Endothelial cell of umbilical vein (primary cell): ENCODE results near the gene ZNF837. TPM values are rescaled to one million over a fixed set of nuclear protein-coding genes. Genes with fewer than 3 reads are reported as not detected.

Experiments used
- BruUV-seq: library from RNA; stranded (reverse); fragments of 400-500 nt; replicated peaks from 2 replicates; lab custom pipeline; 2021; lab: Mats Ljungman, UMichigan
- CTCF ChIA-PET: fragments of 300-600, 350-600 bp; sonication (Branson Sonifier 250); formaldehyde crosslinking; loops from one replicate; lab custom pipeline; 2021; ENCODE audit warnings: antibody characterized with exemption, inconsistent platforms; lab: Charles Lee
- POLR2A ChIA-PET: fragments of 300-600, 350-600 bp; sonication (Branson Sonifier 250); formaldehyde crosslinking; loops from one replicate; lab custom pipeline; 2021; ENCODE audit warnings: antibody characterized with exemption, inconsistent platforms; lab: Charles Lee
- DNase-seq: peaks from one replicate; pipeline ENCODE4 v3.0.0-alpha.2; 2011; ENCODE audit warnings: low read depth, low spot score
- FAIRE-seq: peaks from 2 replicates; lab custom pipeline; 2011; peaks lifted over from hg19 to GRCh38; lab: Jason Lieb, UNC
- H2AFZ ChIP-seq: 2 replicates; pipeline ENCODE4 v1.6.0; 2012; ENCODE audit warnings: low read depth, low read length, control low read depth, inconsistent platforms
- H3K27ac ChIP-seq: 2 replicates; pipeline ENCODE4 v1.5.1; 2011; ENCODE audit warnings: low read depth, mild to moderate bottlenecking, control low read depth, low read length, moderate library complexity; ENCODE audit not compliant: insufficient read depth
- H3K27me3 ChIP-seq, 2 experiments: 2 replicates each; pipeline versions ENCODE4 v1.6.0 to v1.6.1; 2011; ENCODE audit warnings: low read length in 2 of 2, mixed read lengths in 1 of 2; ENCODE audit not compliant: control insufficient read depth in 2 of 2, insufficient read depth in 2 of 2
- H3K36me3 ChIP-seq, 2 experiments: 2 replicates in 1 of 2; 3 replicates in 1 of 2; pipeline ENCODE4 v1.5.1; 2011; ENCODE audit warnings: low read length in 2 of 2, mild to moderate bottlenecking in 1 of 2, moderate library complexity in 1 of 2; ENCODE audit not compliant: control insufficient read depth in 2 of 2, insufficient read depth in 2 of 2; ENCODE audit errors: extremely low read depth in 1 of 2
- H3K4me1 ChIP-seq: 3 replicates; pipeline ENCODE4 v1.5.1; 2011; ENCODE audit warnings: mild to moderate bottlenecking, low read length; ENCODE audit not compliant: control insufficient read depth, insufficient read depth; ENCODE audit errors: extremely low read depth
- H3K4me2 ChIP-seq: 2 replicates; pipeline ENCODE4 v1.6.1; 2011; ENCODE audit warnings: low read length, control low read depth, mixed read lengths; ENCODE audit not compliant: insufficient read depth
- H3K4me3 ChIP-seq, 3 experiments: fragments of 200-600 bp in 1 of 3; sonication (generic), shearing (Covaris generic) in 1 of 3; replicated peaks in 1 of 3; 2 replicates each; pipeline ENCODE4 v1.5.1; 2011 to 2016; ENCODE audit warnings: control low read depth in 3 of 3, low read length in 3 of 3, mild to moderate bottlenecking in 2 of 3, inconsistent platforms in 1 of 3, low read depth in 1 of 3, moderate library complexity in 1 of 3; ENCODE audit not compliant: insufficient read depth in 1 of 3
- H3K79me2 ChIP-seq: 2 replicates; pipeline ENCODE4 v1.6.0; 2012; ENCODE audit warnings: low read length, inconsistent platforms; ENCODE audit not compliant: control insufficient read depth, insufficient read depth
- H3K9ac ChIP-seq: replicated peaks from 2 replicates; pipeline ENCODE3; 2011; ENCODE audit warnings: low read length, control low read depth; ENCODE audit not compliant: insufficient read depth; ENCODE audit errors: extremely low read depth
- H3K9me1 ChIP-seq: replicated peaks from 3 replicates; pipeline ENCODE4 v1.6.0; 2011; ENCODE audit warnings: mild to moderate bottlenecking, low read length; ENCODE audit not compliant: control insufficient read depth, insufficient read depth; ENCODE audit errors: extremely low read depth
- H3K9me3 ChIP-seq: replicated peaks from 2 replicates; pipeline ENCODE4 v1.5.1; 2012; ENCODE audit warnings: low read length, inconsistent platforms; ENCODE audit not compliant: control insufficient read depth, insufficient read depth
- H4K20me1 ChIP-seq: replicated peaks from 2 replicates; pipeline ENCODE3; 2011; ENCODE audit warnings: mild to moderate bottlenecking, low read length; ENCODE audit not compliant: control insufficient read depth, insufficient read depth; ENCODE audit errors: extremely low read depth
- EZH2 ChIP-seq: IDR thresholded peaks from 2 replicates; pipeline ENCODE4 v1.6.1; 2012; ENCODE audit warnings: borderline replicate concordance, low read depth, mild to moderate bottlenecking, moderate library complexity, low read length, inconsistent platforms; ENCODE audit not compliant: severe bottlenecking
- FOS ChIP-seq: IDR thresholded peaks from 2 replicates; pipeline ENCODE4 v1.6.1; 2011; ENCODE audit warnings: mild to moderate bottlenecking, low read length, moderate library complexity, borderline replicate concordance; ENCODE audit not compliant: insufficient read depth
- GATA2 ChIP-seq: IDR thresholded peaks from 2 replicates; pipeline ENCODE4 v1.7.0; 2011; ENCODE audit warnings: low read depth, mild to moderate bottlenecking, moderate library complexity, mixed read lengths, low read length; ENCODE audit not compliant: insufficient read length, insufficient read depth
- JUN ChIP-seq: IDR thresholded peaks from 2 replicates; pipeline ENCODE4 v1.6.1; 2011; ENCODE audit warnings: borderline replicate concordance, low read depth; ENCODE audit not compliant: insufficient read length, insufficient read depth
- MYC ChIP-seq: IDR thresholded peaks from one replicate; pipeline ENCODE4 v1.6.1; 2011; ENCODE audit warnings: mild to moderate bottlenecking, low read depth, low read length
- POLR2AphosphoS5 ChIP-seq: IDR thresholded peaks from 2 replicates; pipeline ENCODE4 v1.6.1; 2012; ENCODE audit warnings: low read depth, mild to moderate bottlenecking, control low read depth, low read length, moderate library complexity; ENCODE audit not compliant: insufficient read depth
- dilution Hi-C: fragments of 300-500 bp; cut with MboI; formaldehyde crosslinking; loops from one replicate; pipeline ENCODE4 v1.15.0; 2019; ENCODE audit warnings: low sequenced_read_pairs; ENCODE audit not compliant: extremely low pct_ligation_motif_present
- intact Hi-C: fragments of 100-400 bp; cut with micrococcal nuclease; formaldehyde crosslinking; loops from one replicate; pipeline ENCODE4 v1.10.0; 2022
- polyA plus RNA-seq, 4 experiments: library from polyadenylated mRNA; depleted of rRNA in 3 of 4; stranded (reverse) in 3 of 4; unstranded in 1 of 4; fragments of >200 nt; gene quantifications; 2 replicates each; pipeline versions ENCODE4 v1.2.1 to v1.2.3, GENCODE V29; 2011 to 2012; ENCODE audit warnings: missing spikeins in 1 of 4
- total RNA-seq: library from RNA; stranded (reverse); gene quantifications from 2 replicates; pipeline ENCODE4 v1.2.3, GENCODE V29; 2021
- TF ChIP-seq, protein P1 (sequence below): IDR thresholded peaks from 2 replicates; pipeline ENCODE4 v1.6.1; 2011; ENCODE audit not compliant: insufficient read depth, insufficient read length

The ZNF837 gene
- total and polyA plus RNA-seq, 2 donors (not counting 3 experiments of a cell fraction or from before 2014, with no cell fraction given) = 1.4 to 1.6 TPM

DNA sequence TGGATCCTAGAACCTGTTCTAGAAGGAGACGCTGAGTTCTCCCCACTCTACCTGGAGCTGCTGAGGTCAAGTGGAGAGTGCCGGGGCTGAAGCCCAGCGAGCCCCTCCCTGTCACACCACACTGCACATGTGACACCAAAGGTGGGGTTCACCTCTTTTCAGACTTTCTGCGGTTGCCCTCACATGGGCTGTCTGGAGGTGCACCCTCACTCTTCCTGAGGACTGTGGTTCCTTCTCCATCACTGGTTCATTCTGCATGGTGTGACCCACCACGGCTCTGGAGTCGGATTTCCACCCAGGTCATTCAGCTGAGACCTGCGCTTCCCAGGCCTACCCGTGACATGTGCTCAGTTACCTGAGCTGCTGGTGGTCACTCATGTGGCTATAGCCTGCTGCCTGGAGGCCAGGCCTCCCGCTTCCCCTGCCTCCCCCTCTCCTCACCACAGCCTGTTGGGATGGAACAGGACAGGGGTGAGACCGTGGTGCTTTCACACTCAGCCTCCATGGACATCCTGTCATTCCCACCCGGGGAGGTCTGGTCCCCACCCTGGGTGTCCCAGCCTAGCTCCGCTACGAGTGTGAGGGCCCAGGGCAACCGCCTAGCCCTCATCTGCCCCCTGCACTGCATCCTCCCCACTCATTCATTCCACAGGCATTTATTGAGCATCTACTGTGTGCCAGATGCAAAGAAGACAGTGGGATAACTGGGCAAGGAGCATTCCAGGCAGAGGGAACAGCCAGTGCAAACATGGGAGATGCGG is 26.9 kb downstream of the ZNF837 start:
- dilution Hi-C loops (no loop called here), intact Hi-C loops (no loop called here)
- no peaks in the 10 kb centered on the region for H3K79me2 ChIP-seq
- POLR2A ChIA-PET = no interaction called here
- peaks cover 10% of the 10 kb centered on the region for H3K4me1 ChIP-seq
- no peak overlapping the region for H2AFZ ChIP-seq
- DNase-seq (no peak), FAIRE-seq (no peak)
- BruUV-seq = no TSS peak
- H3K9me1 ChIP-seq = no peaks in the 10 kb centered on the region
- peaks cover 32 to 44% of the 10 kb centered on the region in 2 experiments for H3K27me3 ChIP-seq
- CTCF ChIA-PET = no interaction called here
- no peak overlapping the region for H3K27ac ChIP-seq
- TF ChIP-seq FOS (no peak), MYC (no peak), POLR2AphosphoS5 (no peak), EZH2 (no peak), JUN (no peak), GATA2 (no peak)
- TF ChIP-seq, protein P1, sequence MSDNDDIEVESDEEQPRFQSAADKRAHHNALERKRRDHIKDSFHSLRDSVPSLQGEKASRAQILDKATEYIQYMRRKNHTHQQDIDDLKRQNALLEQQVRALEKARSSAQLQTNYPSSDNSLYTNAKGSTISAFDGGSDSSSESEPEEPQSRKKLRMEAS = no peak
- H3K9ac ChIP-seq = no peak overlapping the region
- H3K36me3 ChIP-seq = no peaks in the 10 kb centered on the region
- H3K4me3 ChIP-seq = no peak overlapping the region
- no peaks in the 10 kb centered on the region for H4K20me1 ChIP-seq
- no peak overlapping the region for H3K4me2 ChIP-seq
- no peaks in the 10 kb centered on the region for H3K9me3 ChIP-seq
